GM12801 (cell line): ENCODE measurements around the gene PREP.

Experiments
- TF ChIP-seq, protein P1 (sequence below): IDR thresholded peaks from one replicate; pipeline ENCODE4 v1.5.1; 2011; ENCODE audit warnings: control low read depth; ENCODE audit not compliant: insufficient read length; ENCODE audit errors: extremely low read depth

The PREP gene

DNA sequence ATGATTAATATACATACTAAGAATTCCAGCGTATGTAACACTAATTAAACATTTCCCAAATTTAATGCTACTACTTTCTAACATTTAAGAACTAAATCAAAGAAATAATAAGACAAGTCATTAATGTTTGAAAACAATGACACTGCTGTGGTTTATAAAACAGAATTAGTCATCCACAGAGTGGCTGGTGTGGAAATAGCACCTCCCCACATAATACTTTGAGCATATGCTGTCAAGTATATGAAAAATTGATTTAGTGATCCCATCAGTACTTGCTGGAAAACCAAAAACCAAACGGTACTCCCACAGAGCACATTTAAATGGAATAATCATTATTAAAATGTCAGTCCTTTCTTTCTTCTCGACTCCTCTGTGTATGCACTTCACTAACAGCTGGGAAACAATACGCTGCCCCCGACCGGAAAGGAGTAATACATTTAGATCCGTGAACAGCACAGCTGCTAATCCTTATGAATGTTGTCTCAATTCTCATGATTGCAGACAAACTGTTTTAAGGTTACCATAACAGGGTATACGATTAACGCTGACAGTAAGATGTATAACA lies 78.4 kb downstream of the PREP start:
- TF ChIP-seq, protein P1, sequence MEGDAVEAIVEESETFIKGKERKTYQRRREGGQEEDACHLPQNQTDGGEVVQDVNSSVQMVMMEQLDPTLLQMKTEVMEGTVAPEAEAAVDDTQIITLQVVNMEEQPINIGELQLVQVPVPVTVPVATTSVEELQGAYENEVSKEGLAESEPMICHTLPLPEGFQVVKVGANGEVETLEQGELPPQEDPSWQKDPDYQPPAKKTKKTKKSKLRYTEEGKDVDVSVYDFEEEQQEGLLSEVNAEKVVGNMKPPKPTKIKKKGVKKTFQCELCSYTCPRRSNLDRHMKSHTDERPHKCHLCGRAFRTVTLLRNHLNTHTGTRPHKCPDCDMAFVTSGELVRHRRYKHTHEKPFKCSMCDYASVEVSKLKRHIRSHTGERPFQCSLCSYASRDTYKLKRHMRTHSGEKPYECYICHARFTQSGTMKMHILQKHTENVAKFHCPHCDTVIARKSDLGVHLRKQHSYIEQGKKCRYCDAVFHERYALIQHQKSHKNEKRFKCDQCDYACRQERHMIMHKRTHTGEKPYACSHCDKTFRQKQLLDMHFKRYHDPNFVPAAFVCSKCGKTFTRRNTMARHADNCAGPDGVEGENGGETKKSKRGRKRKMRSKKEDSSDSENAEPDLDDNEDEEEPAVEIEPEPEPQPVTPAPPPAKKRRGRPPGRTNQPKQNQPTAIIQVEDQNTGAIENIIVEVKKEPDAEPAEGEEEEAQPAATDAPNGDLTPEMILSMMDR = no peak

DNA sequence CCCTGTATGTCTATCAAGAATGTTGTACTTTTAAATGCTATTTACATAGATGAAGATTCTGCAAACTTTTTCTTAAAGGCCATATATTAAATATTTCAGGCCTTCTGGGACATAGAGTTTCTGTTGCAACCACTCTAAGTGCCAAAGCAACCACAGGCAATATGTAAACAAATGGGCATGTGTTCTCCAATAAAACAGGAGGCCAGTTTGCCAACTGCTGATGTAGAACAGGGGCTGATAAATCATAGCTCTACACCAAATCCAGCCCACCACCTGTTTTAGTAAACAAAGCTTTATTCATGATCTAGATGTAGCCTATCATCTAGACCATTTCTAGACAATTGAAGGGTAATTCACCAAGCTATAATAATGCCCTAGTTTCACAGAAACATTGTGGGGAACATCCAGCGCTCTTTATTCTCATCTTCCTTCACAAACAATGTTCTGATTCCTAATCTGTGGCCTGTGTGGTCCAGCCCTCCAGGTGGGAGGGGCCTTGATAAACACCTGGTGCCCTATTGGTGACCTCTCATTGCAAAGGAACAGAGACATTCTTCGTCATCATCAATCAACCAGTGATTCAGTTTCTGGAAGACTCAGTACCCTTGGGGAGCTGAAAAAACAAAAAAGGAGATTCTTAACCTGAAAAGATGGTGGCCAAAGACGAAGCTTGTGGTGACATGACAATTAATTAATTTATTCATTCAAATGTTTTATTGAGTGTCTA lies 80.2 kb downstream of the PREP start:
- TF ChIP-seq, protein P1 = no peak

DNA sequence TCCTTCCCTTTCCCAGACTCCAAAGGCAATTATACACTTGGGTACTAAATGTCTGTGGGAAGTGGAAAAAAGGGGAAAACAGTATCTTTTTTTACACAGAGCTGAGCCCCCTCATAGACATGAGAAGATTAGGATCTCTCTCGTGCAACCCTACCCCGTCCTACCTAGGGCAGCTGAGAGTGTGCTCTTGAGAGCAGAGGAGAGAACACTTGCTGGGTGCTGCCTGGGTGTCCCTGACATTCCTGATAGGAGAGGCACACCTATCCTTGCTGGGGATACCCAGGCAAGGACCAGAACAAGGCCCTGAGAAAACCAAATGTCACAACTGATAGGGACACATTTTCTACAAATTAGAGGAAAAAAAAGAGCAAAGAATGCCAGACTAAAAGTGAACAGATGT lies 81.2 kb downstream of the PREP start:
- TF ChIP-seq, protein P1 = no peak

DNA sequence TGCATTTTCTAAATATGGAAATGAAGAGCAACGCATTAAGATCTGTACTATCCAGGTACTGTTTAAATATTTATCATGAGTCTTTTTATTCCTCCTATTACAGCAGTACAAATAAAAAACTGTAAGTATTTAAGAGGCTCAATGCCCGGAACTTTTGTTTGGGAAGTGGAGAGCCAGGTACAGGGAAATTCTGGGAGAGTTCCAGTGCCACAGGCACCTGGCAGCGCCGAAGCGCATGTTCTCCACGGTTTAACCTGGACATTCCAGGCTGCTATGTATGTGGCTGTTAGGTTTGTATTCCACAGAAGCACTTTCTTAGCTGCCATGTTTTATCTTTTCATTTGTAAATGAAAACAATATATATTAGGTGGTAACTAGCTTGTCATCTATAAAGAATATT lies 81.7 kb downstream of the PREP start:
- TF ChIP-seq, protein P1 = no peak

DNA sequence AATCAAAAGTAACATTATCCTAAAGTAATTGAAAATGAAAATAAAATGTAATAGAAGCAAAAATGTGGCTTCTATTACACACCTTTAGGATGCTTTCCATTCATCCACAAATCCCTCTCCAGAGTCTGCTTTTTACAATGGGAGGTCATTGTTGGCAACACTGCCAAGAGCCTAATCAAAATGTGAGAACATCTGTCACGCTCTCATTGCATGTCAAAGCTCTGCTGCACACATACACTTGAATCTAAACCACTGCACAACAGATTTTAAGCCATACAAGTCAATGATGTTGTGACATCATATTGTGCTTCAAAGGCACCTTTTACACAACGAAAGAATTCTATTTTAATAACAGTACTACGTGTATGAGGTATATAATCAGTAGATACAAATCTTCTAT lies 82.1 kb downstream of the PREP start:
- TF ChIP-seq, protein P1 = no peak

DNA sequence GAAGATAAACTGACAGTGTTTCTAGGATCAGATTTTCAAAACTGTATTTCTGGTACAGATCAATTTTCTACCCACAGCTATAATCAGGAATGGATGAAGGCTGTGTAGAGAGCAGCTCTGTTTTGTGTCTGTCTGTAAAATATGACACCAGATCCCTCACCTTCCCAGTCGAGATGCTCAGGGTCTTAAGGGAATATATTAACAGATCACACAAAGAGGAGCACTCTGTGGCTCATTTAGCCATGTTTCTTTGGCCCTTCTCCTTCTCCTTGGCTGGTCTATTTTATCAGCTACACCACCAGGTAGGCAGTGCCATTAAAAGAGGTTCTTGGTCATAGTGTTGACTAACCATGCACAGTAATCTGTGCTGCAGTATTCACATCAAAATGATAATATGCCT lies 82.6 kb downstream of the PREP start:
- TF ChIP-seq, protein P1 = no peak

DNA sequence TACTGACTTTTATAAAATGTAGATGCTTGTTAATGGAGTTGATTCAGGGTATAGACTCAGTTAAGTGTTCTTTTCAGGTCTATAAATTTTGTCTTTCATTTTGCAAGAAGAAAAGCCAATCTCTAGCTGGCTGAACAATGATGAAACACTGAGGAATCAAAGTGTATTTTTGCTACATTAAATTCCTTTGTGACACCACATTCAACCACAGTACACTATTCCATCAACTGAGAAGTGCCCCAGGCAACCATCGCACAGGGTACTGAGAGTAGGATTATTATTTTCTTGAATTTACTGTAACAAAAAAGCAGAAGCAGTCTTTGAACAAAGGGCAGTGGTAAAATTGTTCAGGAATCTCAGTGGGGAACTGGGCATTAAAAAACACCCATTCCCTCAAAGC lies 83.6 kb downstream of the PREP start:
- TF ChIP-seq, protein P1 = no peak
